Mammary epithelial cell (primary cell): ENCODE measurements around the gene PAFAH2.
"Not testable (repeated sequence)": the region's sequence is repeated elsewhere in the genome, so short reads cannot be mapped to it uniquely, and the experiment has no call there.

Source experiments
- EZH2 ChIP-seq: IDR thresholded peaks from 2 replicates; pipeline ENCODE4 v1.6.1; 2012; ENCODE audit warnings: low read length, inconsistent platforms, borderline replicate concordance
- TF ChIP-seq, protein P1 (sequence below), 2 donors: IDR thresholded peaks in 1 of 2; conservative IDR thresholded peaks in 1 of 2; 2 replicates each; pipeline ENCODE4 v1.5.1; 2011 to 2012; ENCODE audit warnings: inconsistent platforms in 2 of 2, low read length in 2 of 2, mild to moderate bottlenecking in 2 of 2, control low read depth in 1 of 2, low read depth in 1 of 2; ENCODE audit not compliant: insufficient read depth in 1 of 2; ENCODE audit errors: extremely low read depth in 1 of 2

DNA sequence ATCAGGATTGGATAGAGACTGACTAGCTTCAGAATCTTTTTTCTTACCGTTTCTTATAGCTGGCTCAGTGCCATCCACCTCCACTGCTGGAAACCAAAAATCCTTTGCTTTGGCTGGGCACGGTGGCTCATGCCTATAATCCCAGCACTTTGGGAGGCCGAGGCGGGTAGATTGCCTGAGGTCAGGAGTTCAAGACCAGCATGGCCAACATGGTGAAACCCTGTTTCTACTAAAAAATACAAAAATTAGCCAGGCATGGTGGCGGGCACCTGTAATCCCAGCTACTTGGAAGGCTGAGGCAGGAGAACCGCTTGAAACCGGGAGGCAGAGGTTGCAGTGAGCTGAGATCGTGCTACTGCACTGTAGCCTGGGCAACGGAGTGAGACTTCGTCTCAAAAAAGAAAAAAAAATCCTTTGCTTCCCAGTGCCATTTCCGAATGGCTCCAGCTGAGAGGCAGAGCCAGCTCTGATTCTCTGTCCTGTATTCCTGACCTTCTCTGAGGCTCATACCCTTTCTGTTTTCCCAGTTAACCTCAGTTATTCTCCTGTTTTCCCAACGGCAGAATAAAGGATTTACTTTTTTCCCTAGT is 65.0 kb downstream of the PAFAH2 start:
- not testable (repeated sequence) for TF ChIP-seq EZH2
- TF ChIP-seq, protein P1, sequence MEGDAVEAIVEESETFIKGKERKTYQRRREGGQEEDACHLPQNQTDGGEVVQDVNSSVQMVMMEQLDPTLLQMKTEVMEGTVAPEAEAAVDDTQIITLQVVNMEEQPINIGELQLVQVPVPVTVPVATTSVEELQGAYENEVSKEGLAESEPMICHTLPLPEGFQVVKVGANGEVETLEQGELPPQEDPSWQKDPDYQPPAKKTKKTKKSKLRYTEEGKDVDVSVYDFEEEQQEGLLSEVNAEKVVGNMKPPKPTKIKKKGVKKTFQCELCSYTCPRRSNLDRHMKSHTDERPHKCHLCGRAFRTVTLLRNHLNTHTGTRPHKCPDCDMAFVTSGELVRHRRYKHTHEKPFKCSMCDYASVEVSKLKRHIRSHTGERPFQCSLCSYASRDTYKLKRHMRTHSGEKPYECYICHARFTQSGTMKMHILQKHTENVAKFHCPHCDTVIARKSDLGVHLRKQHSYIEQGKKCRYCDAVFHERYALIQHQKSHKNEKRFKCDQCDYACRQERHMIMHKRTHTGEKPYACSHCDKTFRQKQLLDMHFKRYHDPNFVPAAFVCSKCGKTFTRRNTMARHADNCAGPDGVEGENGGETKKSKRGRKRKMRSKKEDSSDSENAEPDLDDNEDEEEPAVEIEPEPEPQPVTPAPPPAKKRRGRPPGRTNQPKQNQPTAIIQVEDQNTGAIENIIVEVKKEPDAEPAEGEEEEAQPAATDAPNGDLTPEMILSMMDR (conservative IDR thresholded peaks at IDR 0.05 in 1 of 2, IDR thresholded peaks at IDR 0.05 in 1 of 2; ENCODE audit: extremely low read depth in 1 of 2, insufficient read depth in 1 of 2, low read depth in 1 of 2, low read length in 2 of 2) = not testable (repeated sequence)
